BJ (cell line): ENCODE data around the gene LSM3. TPM values are rescaled to one million over a fixed set of nuclear protein-coding genes. Genes with fewer than 3 reads are reported as not detected.
A peak's percentile ranks its signal among the peaks of the same experiment; 100 is the strongest.

Experiments used
- CTCF ChIA-PET: fragments of 350-600 bp; formaldehyde crosslinking; extraction: SDS; loops from one replicate; lab custom pipeline; 2021; ENCODE audit warnings: antibody characterized with exemption, inconsistent platforms; lab: Yijun Ruan, JAX
- POLR2A ChIA-PET: fragments of 300-600 bp; sonication (Branson Sonifier 250); formaldehyde crosslinking; extraction: SDS; loops from one replicate; lab custom pipeline; 2021; ENCODE audit warnings: antibody characterized with exemption; lab: Charles Lee
- DNase-seq: peaks from one replicate; pipeline ENCODE4 v3.0.0-alpha.2; 2011; ENCODE audit warnings: low read depth
- H3K27me3 ChIP-seq: 2 replicates; pipeline ENCODE4 v1.6.0; 2011; ENCODE audit warnings: low read length; ENCODE audit not compliant: control insufficient read depth, insufficient read depth
- H3K36me3 ChIP-seq: 2 replicates; pipeline ENCODE4 v1.5.1; 2011; ENCODE audit warnings: low read length; ENCODE audit not compliant: control insufficient read depth, insufficient read depth
- H3K4me3 ChIP-seq: 2 replicates; pipeline ENCODE4 v1.5.1; 2011; ENCODE audit warnings: low read depth, mild to moderate bottlenecking, control low read depth, low read length
- polyA minus RNA-seq: library from RNA; depleted of rRNA, polyadenylated mRNA; stranded (reverse); fragments of >200 nt; gene quantifications from 2 replicates; pipeline ENCODE4 v1.2.3, GENCODE V29; 2011; rRNA and poly(A)+ RNA removed
- polyA plus RNA-seq: library from polyadenylated mRNA; depleted of rRNA; stranded (reverse); fragments of >200 nt; gene quantifications from 2 replicates; pipeline ENCODE4 v1.2.3, GENCODE V29; 2011; rRNA removed
- TF ChIP-seq, protein P1 (sequence below): IDR thresholded peaks from 2 replicates; pipeline ENCODE4 v1.5.1; 2011; ENCODE audit warnings: low read depth, mild to moderate bottlenecking, control low read depth, inconsistent platforms, low read length, moderate library complexity; ENCODE audit not compliant: insufficient read depth

The LSM3 gene
- 2.7 and 8.7 TPM in 2 replicates for polyA plus RNA-seq
- 1.00 and 1.2 TPM in 2 replicates for polyA minus RNA-seq

DNA sequence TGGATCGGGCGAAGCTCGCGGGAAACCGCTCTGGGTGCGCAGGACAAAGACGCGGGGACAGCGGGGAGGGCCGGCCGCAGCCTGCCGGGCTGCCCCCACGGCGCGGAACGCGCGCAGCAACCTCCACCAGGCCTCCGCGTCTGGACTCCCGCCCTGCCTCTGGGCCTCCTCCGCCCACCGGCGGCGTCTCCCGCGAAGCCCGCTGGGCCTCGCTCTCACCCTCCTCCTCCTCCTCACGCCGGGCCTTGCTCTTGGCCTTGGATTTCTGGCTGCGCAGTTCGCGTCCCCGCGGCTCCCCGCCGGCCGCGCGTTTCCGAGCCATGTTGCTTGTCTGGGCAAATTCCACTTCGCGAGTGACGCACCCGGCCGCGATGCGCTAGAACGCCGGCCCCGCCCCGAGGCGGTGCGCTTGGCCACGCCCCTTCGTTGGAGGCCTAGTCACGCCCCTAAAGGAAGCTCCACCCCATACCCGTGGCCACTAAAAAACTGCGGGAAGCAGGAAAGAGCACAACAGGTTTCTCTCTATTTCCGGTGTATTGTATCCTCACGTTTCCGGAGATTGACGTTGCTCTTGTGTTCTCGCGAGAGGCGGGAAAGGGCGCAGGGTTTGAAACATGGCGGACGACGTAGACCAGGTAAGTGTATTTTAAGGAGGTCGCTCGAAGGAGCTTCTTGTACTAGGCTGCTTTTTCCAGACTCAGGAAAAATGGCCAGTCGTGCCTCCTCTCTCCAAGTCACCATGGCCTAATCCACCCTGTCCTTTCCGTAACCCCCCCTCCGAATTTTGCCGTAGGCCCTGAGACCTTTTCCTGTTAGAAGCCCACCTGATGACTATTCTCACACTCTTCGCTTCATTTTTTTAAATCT lies at the start of gene LSM3, which contains the start of gene XPC:
Gene LSM3 (plus strand): TSS at position 571 of the 867 bp plus-strand sequence. CDS start 44 bp downstream, at position 615.
Gene XPC (minus strand): TSS at position 355 of the 867 bp plus-strand sequence. CDS start 33 bp downstream, at position 322.
- POLR2A ChIA-PET = interaction anchor here (0.5 to 1.0 kb wide), 7 partner anchors 8 to 53 kb away, joined by 3 to 10 read pairs (median 5); partner anchors contain the start of genes CHCHD4 and TMEM43
- Histone ChIP-seq H3K27me3 (no peaks in the 10 kb centered on the region), H3K4me3 (peak within 1 kb of the TSS; percentile 97), H3K36me3 (no peaks in the 10 kb centered on the region)
- CTCF ChIA-PET = interaction anchor here (0.6 to 2.4 kb wide), 7 partner anchors 33 to 522 kb away, joined by 3 to 8 read pairs (median 4); no protein-coding TSS in a partner anchor
- peak; percentile 92 for DNase-seq
- TF ChIP-seq, protein P1, sequence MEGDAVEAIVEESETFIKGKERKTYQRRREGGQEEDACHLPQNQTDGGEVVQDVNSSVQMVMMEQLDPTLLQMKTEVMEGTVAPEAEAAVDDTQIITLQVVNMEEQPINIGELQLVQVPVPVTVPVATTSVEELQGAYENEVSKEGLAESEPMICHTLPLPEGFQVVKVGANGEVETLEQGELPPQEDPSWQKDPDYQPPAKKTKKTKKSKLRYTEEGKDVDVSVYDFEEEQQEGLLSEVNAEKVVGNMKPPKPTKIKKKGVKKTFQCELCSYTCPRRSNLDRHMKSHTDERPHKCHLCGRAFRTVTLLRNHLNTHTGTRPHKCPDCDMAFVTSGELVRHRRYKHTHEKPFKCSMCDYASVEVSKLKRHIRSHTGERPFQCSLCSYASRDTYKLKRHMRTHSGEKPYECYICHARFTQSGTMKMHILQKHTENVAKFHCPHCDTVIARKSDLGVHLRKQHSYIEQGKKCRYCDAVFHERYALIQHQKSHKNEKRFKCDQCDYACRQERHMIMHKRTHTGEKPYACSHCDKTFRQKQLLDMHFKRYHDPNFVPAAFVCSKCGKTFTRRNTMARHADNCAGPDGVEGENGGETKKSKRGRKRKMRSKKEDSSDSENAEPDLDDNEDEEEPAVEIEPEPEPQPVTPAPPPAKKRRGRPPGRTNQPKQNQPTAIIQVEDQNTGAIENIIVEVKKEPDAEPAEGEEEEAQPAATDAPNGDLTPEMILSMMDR = no peak

DNA sequence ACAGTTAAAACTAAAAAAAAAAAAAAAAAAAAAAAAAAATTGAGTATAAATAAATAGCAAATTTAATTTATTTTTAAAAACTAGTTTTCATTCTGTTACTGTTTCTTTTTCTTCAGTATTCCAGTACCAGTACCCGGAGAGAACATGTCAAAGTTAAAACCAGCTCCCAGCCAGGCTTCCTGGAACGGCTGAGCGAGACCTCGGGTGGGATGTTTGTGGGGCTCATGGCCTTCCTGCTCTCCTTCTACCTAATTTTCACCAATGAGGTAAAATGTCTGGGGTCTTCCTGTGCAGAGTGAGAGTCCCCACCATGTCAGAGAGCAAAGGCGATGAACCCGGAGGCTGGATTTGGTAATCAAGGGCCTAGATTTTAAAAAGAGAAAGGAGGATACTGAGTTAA lies 49.3 kb upstream of the LSM3 start:
- POLR2A ChIA-PET = no interaction called here
- Histone ChIP-seq H3K27me3 (no peaks in the 10 kb centered on the region), H3K36me3 (peaks cover 48% of the 10 kb centered on the region), H3K4me3 (no peak overlapping the region)
- TF ChIP-seq, protein P1 = no peak
- DNase-seq = no peak
- CTCF ChIA-PET = no interaction called here

DNA sequence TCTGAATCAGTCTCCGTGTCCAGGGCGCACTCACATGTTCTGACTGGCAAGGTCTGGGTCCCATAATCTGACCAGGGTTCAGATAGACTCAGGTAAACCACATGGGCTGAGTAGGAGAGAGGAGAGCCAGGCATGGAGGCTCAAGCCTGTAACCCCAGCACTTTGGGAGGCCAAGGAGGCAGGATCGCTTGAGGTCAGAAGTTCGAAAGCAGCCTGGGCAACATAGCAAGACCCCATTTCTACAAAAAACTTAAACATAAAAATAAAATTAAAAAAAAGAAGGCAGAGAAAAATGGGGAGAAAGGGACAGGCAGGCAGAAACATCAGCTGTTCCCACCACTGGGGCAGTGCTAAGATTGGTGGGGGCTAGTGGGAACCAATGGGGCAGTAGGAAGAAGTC lies 48.4 kb upstream of the LSM3 start:
- Histone ChIP-seq H3K36me3 (peaks cover 56% of the 10 kb centered on the region), H3K27me3 (no peaks in the 10 kb centered on the region), H3K4me3 (no peak overlapping the region)
- DNase-seq = no peak
- ChIA-PET CTCF (interaction anchor here (1.4 kb wide), 1 partner anchor 15 kb away, joined by 7 read pairs; no protein-coding TSS in a partner anchor), POLR2A (no interaction called here)
- TF ChIP-seq, protein P1 = no peak

DNA sequence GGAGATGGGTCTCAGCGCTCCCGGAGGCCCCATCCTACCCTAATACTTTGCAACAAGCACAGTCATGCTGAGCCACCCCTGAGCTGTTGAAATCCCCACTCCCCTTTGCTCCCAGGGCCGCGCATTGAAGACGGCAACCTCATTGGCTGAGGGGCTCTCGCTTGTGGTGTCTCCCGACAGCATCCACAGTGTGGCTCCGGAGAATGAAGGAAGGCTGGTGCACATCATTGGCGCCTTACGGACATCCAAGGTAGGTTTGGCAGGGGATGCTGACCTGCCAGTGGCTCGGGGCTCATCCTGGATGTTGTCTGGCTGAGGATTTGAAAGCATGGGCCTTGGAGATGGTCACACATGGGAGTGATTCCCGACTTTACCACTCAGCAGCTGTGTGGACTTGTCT lies 47.9 kb upstream of the LSM3 start:
- TF ChIP-seq, protein P1 = no peak
- POLR2A ChIA-PET = no interaction called here
- no peaks in the 10 kb centered on the region for H3K27me3 ChIP-seq
- no peak overlapping the region for H3K4me3 ChIP-seq
- peaks cover 61% of the 10 kb centered on the region for H3K36me3 ChIP-seq
- DNase-seq = no peak
- CTCF ChIA-PET = interaction anchor here (1.4 kb wide), 1 partner anchor 14 kb away, joined by 7 read pairs; no protein-coding TSS in a partner anchor

DNA sequence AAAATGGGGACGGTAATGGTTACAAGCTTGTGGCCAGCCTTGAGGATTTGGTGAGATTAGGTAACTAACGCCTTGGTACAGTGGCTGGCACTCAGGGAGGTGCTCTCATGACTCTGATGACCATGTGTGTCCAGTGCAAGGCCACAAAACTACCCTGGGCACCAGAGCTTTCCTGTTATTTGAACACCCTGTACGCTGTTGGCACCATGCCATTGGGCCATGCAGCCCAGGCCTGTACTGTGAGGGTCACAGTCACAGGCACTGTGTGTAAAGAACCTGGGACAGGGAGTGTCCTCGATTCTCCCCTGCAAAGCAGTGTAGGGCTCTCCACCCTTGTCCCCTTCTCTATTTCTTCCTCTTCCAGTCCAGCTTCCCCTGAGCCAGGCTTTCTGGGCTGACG lies 47.5 kb upstream of the LSM3 start:
- Histone ChIP-seq H3K4me3 (no peak overlapping the region), H3K36me3 (peaks cover 62% of the 10 kb centered on the region), H3K27me3 (no peaks in the 10 kb centered on the region)
- TF ChIP-seq, protein P1 = no peak
- ChIA-PET POLR2A (no interaction called here), CTCF (interaction anchor here (1.4 kb wide), 1 partner anchor 14 kb away, joined by 7 read pairs; no protein-coding TSS in a partner anchor)
- DNase-seq = no peak
